Fibroblast of skin of right biceps (primary cell): ENCODE results near the gene GLI3.

Source experiments
- DNase-seq: peaks from one replicate; pipeline ENCODE4 v3.0.0-alpha.2; 2013

GLI3 gene

GRCh38 chr7:41956705-41957104 is 280.3 kb downstream of the GLI3 start:
- no peak for DNase-seq

GRCh38 chr7:41955893-41956675 is 280.9 kb downstream of the GLI3 start:
- DNase-seq, result peak; percentile 99

GRCh38 chr7:41955451-41955850 is 281.6 kb downstream of the GLI3 start:
- DNase-seq, result no peak

GRCh38 chr7:41954976-41955375 is 282.0 kb downstream of the GLI3 start:
- DNase-seq, result no peak

- no peak for DNase-seq
Measured at GRCh38 chr7:41948503-41948902, 288.5 kb downstream of the GLI3 start.

GRCh38 chr7:41943094-41943577 is 293.9 kb downstream of the GLI3 start:
- peak; percentile 73 for DNase-seq

GRCh38 chr7:41942468-41943093 is 294.4 kb downstream of the GLI3 start:
- no peak for DNase-seq

GRCh38 chr7:41940760-41941343 is 296.2 kb downstream of the GLI3 start:
- DNase-seq, result peak; percentile 78

GRCh38 chr7:41938371-41938770 is 298.6 kb downstream of the GLI3 start:
- no peak for DNase-seq

GRCh38 chr7:41933427-41933826 is 303.6 kb downstream of the GLI3 start:
- DNase-seq, result no peak

- DNase-seq, result no peak
Measured at GRCh38 chr7:41931263-41931646, 305.8 kb downstream of the GLI3 start.

GRCh38 chr7:41930538-41931262 is 306.3 kb downstream of the GLI3 start:
- peak; percentile 89 for DNase-seq

- peak; percentile 58 for DNase-seq
Measured at GRCh38 chr7:41928781-41929180, 308.2 kb downstream of the GLI3 start.

- DNase-seq, result no peak
Measured at GRCh38 chr7:41928166-41928565, 308.8 kb downstream of the GLI3 start.

GRCh38 chr7:41927380-41927779 is 309.6 kb downstream of the GLI3 start:
- DNase-seq, result peak; percentile 17

- peak; percentile 43 for DNase-seq
Measured at GRCh38 chr7:41925946-41926345, 311.1 kb downstream of the GLI3 start.

GRCh38 chr7:41924796-41925195 is 312.2 kb downstream of the GLI3 start:
- peak; percentile 61 for DNase-seq

GRCh38 chr7:41922373-41922772 is 314.6 kb downstream of the GLI3 start:
- no peak for DNase-seq

GRCh38 chr7:41921453-41921981 is 315.5 kb downstream of the GLI3 start:
- peak; percentile 49 for DNase-seq

- DNase-seq, result peak; percentile 91
Measured at GRCh38 chr7:41918597-41918996, 318.4 kb downstream of the GLI3 start.

GRCh38 chr7:41916450-41916927 is 320.5 kb downstream of the GLI3 start:
- peak; percentile 100 for DNase-seq

- peak; percentile 51 for DNase-seq
Measured at GRCh38 chr7:41915871-41916270, 321.1 kb downstream of the GLI3 start.
